H7 (cell line): ENCODE measurements around the gene CAMSAP1. TPM values are rescaled to one million over a fixed set of nuclear protein-coding genes. Genes with fewer than 3 reads are reported as not detected.

ENCODE experiments used
- DNase-seq: peaks from one replicate; pipeline ENCODE4 v3.0.0; 2012
- H3K27me3 ChIP-seq: 2 replicates; pipeline ENCODE4 v1.6.0; 2011; ENCODE audit warnings: mild to moderate bottlenecking, low read length; ENCODE audit not compliant: control insufficient read depth, insufficient read depth
- H3K36me3 ChIP-seq: replicated peaks from 2 replicates; pipeline ENCODE4 v1.5.1; 2011; ENCODE audit warnings: low read length; ENCODE audit not compliant: control insufficient read depth, insufficient read depth
- H3K4me3 ChIP-seq: 2 replicates; pipeline ENCODE4 v1.5.1; 2011; ENCODE audit warnings: low read depth, mild to moderate bottlenecking, control low read depth, low read length, moderate library complexity; ENCODE audit not compliant: insufficient read depth
- total RNA-seq: library from RNA; depleted of rRNA; stranded (reverse); fragments of >200 nt; shearing (Covaris generic); gene quantifications from 2 replicates; pipeline ENCODE4 v1.2.3, GENCODE V29; 2014

Gene CAMSAP1
- total RNA-seq, 1 experiment from 2014 or later = 26.3 TPM

GRCh38 chr9:135809166-135809565 is 98.2 kb downstream of the CAMSAP1 start:
- peaks cover 27% of the 10 kb centered on the region for H3K36me3 ChIP-seq
- DNase-seq = no peak
- no peaks in the 10 kb centered on the region for H3K27me3 ChIP-seq
- no peak overlapping the region for H3K4me3 ChIP-seq

GRCh38 chr9:135805422-135806022 is 101.8 kb downstream of the CAMSAP1 start:
- DNase-seq = peak; percentile 61
- Histone ChIP-seq H3K36me3 (peaks cover 7% of the 10 kb centered on the region), H3K4me3 (no peak overlapping the region), H3K27me3 (no peaks in the 10 kb centered on the region)

GRCh38 chr9:135804581-135805421 is 102.5 kb downstream of the CAMSAP1 start:
- no peaks in the 10 kb centered on the region for H3K27me3 ChIP-seq
- H3K4me3 ChIP-seq = no peak overlapping the region
- peak; percentile 91 for DNase-seq
- H3K36me3 ChIP-seq = peaks cover 2% of the 10 kb centered on the region; the same call in 1 of the 2 replicates

GRCh38 chr9:135803441-135803840 is 103.9 kb downstream of the CAMSAP1 start:
- no peak for DNase-seq
- Histone ChIP-seq H3K36me3 (no peaks in the 10 kb centered on the region), H3K4me3 (no peak overlapping the region), H3K27me3 (no peaks in the 10 kb centered on the region)

- DNase-seq = peak; percentile 76
- Histone ChIP-seq H3K36me3 (no peaks in the 10 kb centered on the region), H3K27me3 (no peaks in the 10 kb centered on the region), H3K4me3 (no peak overlapping the region)
Measured at GRCh38 chr9:135802876-135803419, 104.4 kb downstream of the CAMSAP1 start.

- Histone ChIP-seq H3K27me3 (no peaks in the 10 kb centered on the region), H3K4me3 (no peak overlapping the region), H3K36me3 (no peaks in the 10 kb centered on the region)
- DNase-seq = no peak
Measured at GRCh38 chr9:135801070-135801469, 106.3 kb downstream of the CAMSAP1 start.

GRCh38 chr9:135799261-135799660 is 108.1 kb downstream of the CAMSAP1 start:
- Histone ChIP-seq H3K36me3 (no peaks in the 10 kb centered on the region), H3K27me3 (no peaks in the 10 kb centered on the region), H3K4me3 (no peak overlapping the region)
- DNase-seq = no peak

GRCh38 chr9:135798263-135798585 is 109.1 kb downstream of the CAMSAP1 start:
- H3K27me3 ChIP-seq = no peaks in the 10 kb centered on the region
- H3K4me3 ChIP-seq = no peak overlapping the region
- H3K36me3 ChIP-seq = no peaks in the 10 kb centered on the region
- DNase-seq = no peak

- H3K36me3 ChIP-seq = no peaks in the 10 kb centered on the region
- no peak overlapping the region for H3K4me3 ChIP-seq
- H3K27me3 ChIP-seq = no peaks in the 10 kb centered on the region
- peak; percentile 97 for DNase-seq
Measured at GRCh38 chr9:135797507-135798262, 109.7 kb downstream of the CAMSAP1 start.

GRCh38 chr9:135796784-135797485 is 110.4 kb downstream of the CAMSAP1 start:
- DNase-seq = peak; percentile 72
- no peak overlapping the region for H3K4me3 ChIP-seq

GRCh38 chr9:135795391-135795790 is 112.0 kb downstream of the CAMSAP1 start:
- H3K27me3 ChIP-seq = no peaks in the 10 kb centered on the region
- no peak overlapping the region for H3K4me3 ChIP-seq
- no peak for DNase-seq
- no peaks in the 10 kb centered on the region for H3K36me3 ChIP-seq

More at GRCh38 chr9:135796784-135797485, 110.4 kb downstream of the CAMSAP1 start:
- Histone ChIP-seq H3K27me3 (no peaks in the 10 kb centered on the region), H3K36me3 (no peaks in the 10 kb centered on the region)

GRCh38 chr9:135794361-135794885 is 112.9 kb downstream of the CAMSAP1 start:
- Histone ChIP-seq H3K36me3 (no peaks in the 10 kb centered on the region), H3K27me3 (no peaks in the 10 kb centered on the region), H3K4me3 (no peak overlapping the region)
- peak; percentile 48 for DNase-seq

- Histone ChIP-seq H3K36me3 (no peaks in the 10 kb centered on the region), H3K27me3 (no peaks in the 10 kb centered on the region), H3K4me3 (no peak overlapping the region)
- peak; percentile 82 for DNase-seq
Measured at GRCh38 chr9:135794057-135794335, 113.3 kb downstream of the CAMSAP1 start.
